NCI-H1930 (cell line): ENCODE measurements around the gene ATXN7L1.
"Not testable (repeated sequence)": the region's sequence is repeated elsewhere in the genome, so short reads cannot be mapped to it uniquely, and the experiment has no call there.

ENCODE experiments used
- DNase-seq, 2 experiments: peaks; one replicate each; lab custom pipeline; 2025; lab: John Stamatoyannopoulos, UW

ATXN7L1 gene

GRCh38 chr7:105860793-105861192 lies 15.6 kb downstream of the ATXN7L1 start:
- no peak for DNase-seq

DNA sequence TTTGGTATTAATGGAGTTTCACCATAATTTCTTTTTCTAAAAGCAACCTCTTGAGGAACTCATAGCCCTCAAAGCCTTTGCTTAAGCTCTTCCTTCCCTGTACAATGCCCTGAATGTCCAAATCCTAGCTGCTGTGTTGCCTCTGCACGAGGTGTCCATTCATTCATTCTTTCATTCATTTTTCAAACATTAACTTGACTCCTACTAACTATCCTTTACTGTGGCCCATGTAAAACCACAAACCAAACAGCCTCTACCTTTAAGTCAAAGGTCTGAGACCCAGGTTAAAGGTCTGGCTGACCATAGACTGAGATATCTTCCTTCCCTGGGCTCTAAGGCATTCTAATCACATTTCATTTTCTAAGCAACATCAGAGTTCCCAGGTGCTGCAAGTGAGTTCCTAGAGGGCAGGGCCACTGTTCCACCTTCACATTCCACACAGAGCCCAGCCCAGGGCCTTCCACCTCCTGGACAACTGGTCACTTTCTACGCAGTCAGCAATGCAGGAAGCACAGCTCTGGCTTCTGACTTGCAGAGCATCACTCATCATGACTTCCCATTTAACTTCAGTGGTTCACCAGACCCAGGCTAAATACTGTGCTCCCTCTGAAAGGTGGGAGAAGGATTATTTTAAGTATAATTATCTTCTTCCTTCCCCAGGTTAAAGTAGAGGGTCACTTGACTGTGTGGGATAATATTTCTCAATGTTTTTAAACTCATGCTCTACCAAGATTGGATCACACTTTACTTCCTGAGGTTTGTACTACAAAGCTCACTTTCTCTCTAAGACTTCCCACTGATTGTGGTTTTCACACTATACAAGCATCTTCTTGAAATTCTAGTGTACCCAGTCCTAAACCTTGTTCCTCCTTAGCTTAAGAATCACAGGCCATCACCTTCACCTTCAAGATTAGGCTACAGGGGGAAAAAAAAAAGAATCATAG lies 19.1 kb downstream of the ATXN7L1 start:
- DNase-seq: no peak

- no peak for DNase-seq
These were observed 21.9 kb downstream of the ATXN7L1 start for GRCh38 chr7:105854498-105854897.

GRCh38 chr7:105853931-105854419 lies 22.4 kb downstream of the ATXN7L1 start:
- DNase-seq: no peak

GRCh38 chr7:105851064-105851463 lies 25.3 kb downstream of the ATXN7L1 start:
- no peak for DNase-seq

GRCh38 chr7:105849122-105849855 lies 27.1 kb downstream of the ATXN7L1 start:
- DNase-seq: no peak

- DNase-seq: no peak
These were observed 30.0 kb downstream of the ATXN7L1 start for GRCh38 chr7:105846404-105846803.

GRCh38 chr7:105844681-105845080 lies 31.7 kb downstream of the ATXN7L1 start:
- not testable (repeated sequence) for DNase-seq

DNA sequence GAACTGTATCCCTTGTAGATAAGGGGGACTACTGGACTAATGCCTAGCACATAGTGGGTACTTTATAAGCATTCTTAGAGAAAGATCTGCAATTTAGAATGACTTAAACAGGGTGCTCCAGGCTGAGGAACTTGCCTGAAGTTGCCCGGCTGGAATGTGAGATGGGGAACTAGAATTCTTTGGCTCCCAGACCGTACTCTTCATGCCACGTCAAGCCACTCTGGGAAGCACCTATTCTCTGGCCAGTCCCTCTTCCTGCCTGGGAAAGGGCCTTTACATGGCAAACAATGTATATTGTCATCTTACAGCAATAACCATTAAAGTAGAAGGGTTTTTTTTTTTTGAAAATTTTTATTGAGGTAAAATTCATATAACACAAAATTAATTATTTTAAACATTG lies 34.5 kb downstream of the ATXN7L1 start:
- DNase-seq: no peak

GRCh38 chr7:105840981-105841749 lies 35.2 kb downstream of the ATXN7L1 start:
- DNase-seq: no peak

DNA sequence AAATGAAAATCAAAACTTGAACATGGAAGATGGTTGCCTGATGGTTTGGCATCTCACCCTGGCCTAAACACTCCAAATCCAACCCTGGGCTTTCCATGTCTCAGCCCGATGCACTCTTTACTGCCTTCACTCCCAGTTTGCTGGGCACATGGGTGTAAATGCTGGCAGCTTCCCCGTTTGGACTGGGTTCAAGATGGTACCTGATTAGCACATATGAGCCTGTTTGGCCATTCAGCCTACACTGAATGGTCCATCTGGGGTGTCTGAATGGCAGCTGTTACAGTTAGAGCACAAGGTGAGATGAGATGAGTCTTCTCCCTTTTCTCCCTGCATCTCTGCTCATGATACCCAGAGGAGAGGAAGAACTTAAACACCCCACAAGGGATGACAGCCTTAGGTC lies 37.1 kb downstream of the ATXN7L1 start:
- no peak for DNase-seq

- DNase-seq: no peak
These were observed 37.7 kb downstream of the ATXN7L1 start for GRCh38 chr7:105838627-105839231.

- no peak for DNase-seq
These were observed 38.4 kb downstream of the ATXN7L1 start for GRCh38 chr7:105837765-105838626.

DNA sequence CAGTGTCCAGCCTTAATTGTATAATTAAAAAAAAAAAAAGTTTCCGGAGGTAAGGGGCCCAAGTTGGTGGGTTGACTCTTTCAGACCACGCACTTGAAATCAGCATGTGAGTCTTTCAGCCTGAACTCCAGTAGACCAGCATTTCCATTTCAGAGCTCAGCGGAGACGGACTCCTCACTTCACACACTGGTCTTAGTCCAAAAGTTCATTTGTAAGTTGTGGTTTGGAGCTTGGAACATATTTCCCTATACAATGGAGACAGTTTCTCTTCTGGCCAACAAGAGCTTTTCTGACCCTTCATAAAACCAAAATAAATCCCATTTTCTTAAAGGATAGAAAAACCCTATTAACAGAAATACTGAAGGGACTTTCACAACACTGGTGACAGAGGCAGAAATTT lies 41.0 kb downstream of the ATXN7L1 start:
- DNase-seq: no peak

DNA sequence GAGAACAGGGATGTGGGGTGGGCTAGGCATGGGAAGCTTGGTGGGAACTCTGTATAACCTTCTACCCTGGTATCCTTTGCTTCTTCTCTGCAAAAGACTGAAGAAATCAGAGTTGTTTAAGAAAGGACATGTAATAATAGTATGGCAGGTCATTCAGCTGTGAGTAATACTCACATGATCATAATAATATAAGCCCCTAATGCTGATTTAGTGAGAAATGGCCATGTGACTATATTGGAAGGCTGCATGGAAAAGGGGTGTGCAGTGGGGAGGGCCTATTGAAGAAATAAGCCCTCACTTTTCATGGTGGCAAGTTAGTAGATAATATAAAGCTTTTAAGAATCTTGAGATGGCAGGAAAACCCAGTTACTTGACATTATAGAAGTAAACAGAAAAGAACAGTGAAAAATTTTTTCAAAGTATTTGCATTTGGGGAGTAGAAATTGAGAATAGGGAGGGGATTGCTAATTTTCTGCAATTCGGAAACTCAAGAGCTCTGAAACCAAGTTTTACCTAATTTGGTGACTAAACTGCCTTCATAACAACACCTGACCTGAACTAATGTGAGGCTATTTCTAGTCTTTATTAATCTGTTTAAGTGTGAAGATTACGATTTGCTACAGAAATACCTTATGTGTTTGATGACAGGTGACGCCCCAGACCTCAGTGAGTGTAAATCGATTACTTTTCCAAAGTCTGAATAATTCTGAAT lies 44.4 kb downstream of the ATXN7L1 start:
- DNase-seq: no peak

DNA sequence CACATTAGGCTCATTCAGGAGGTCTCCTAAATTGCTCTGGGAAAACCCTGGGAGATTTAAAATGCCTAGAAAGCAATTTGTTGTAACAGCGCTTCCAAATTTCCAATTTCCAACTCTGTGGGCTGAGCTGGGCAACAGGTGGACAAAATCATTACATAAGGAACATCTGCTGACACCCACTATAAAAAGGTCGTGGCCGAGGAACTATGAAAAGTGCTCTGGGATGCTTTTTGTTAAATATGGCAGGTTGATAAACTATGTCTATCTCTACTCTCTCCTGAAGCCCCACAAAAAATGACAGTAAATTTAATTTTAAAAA lies 45.1 kb downstream of the ATXN7L1 start:
- DNase-seq: no peak

DNA sequence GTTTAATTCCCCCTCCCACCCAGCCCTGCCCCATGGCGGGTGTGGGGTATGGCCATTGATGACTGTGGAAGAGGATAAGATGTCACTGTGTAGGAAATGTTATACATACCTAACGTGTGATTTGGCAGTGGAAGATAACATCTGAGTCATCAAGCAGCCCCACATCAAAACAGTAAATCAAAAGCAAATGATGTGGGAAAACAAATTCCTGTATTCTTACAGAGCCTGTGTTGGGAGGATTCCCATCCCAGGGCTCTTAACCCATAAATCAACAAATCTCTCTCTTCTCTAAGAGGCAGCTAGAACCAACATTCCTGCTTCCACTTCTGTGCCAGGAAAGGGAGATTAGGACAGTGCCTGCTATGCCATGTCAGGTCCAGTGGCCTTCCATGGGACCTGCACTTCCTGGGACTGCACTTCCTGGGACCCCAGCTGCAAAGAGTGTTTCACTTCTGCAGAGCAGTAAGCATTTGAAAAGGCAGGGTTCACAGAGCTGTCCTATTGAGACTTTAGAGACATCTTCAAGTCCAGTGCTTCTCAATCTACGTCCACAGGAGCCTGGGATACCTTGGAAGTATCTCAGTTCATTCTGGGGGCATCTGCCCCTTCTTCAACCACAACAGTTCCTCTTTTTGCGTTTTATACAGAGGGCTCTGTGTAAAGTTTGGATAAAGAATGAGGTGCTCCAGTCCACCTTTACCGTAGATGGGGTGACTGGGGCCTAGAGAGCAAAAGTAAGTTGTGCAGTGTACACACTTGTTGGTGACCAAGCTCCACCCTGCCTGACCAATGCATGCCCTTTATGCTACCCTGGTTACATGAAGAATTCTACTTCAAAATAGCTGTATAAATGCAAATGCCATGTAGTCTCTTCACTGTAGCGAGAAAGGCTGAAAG lies 45.7 kb downstream of the ATXN7L1 start:
- no peak for DNase-seq

GRCh38 chr7:105829681-105830322 lies 46.6 kb downstream of the ATXN7L1 start:
- no peak for DNase-seq

- DNase-seq: no peak
These were observed 48.3 kb downstream of the ATXN7L1 start for GRCh38 chr7:105828141-105828540.
